GM21423 (cell line): ENCODE measurements around the gene EFCAB14.
"Not testable (repeated sequence)": the region's sequence is repeated elsewhere in the genome, so short reads cannot be mapped to it uniquely, and the experiment has no call there.

Experiments
- ATAC-seq: cut with Tn5 transposase; IDR thresholded peaks from one replicate; pipeline ENCODE4 v1.9.1; 2021; ENCODE audit warnings: mild to moderate bottlenecking, moderate library complexity; ENCODE audit not compliant: unreplicated experiment

The EFCAB14 gene

GRCh38 chr1:46655848-46656247 is 63.1 kb downstream of the EFCAB14 start:
- ATAC-seq = no peak

- not testable (repeated sequence) for ATAC-seq
These were observed 64.2 kb downstream of the EFCAB14 start for GRCh38 chr1:46654698-46655097.

- no peak for ATAC-seq
These were observed 64.9 kb downstream of the EFCAB14 start for GRCh38 chr1:46654012-46654411.

GRCh38 chr1:46653405-46653958 is 65.4 kb downstream of the EFCAB14 start:
- ATAC-seq = no peak

DNA sequence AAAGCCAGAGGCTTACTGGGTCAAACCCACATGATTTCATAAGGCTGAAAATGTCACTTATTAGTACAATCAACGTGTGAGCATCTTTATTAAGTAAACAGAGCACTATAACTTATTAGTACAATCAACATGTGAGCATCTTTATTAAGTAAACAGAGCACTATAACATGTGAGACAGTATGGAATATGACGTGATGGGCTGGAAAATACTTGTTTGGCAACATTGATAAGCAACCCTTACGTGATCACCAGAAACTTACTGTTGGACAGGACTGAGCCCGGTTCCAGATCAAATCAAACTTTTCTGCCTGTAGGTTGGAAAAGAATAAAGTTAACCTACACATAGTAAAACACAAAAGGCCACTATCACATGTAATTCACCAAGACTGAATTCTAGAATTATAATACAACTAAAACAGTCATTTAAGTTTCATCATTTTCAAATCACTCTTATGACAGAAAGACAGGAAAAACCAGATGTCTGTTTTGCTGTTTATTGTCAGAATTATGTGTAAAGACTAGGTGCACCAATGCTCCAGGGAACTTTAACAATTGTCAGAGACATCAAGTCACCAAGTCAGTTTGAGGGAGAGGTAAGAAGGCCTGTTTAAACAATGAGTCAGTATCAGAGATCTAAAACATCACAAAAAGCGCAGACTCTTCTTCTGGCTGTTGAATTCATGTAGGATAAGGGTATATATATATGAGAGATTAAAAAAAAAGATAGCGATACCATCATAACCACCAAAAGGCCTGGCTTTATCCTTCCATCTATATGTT is 66.4 kb downstream of the EFCAB14 start:
- ATAC-seq = no peak

- not testable (repeated sequence) for ATAC-seq
These were observed 67.8 kb downstream of the EFCAB14 start for GRCh38 chr1:46651152-46651551.

GRCh38 chr1:46650491-46650890 is 68.4 kb downstream of the EFCAB14 start:
- no peak for ATAC-seq

DNA sequence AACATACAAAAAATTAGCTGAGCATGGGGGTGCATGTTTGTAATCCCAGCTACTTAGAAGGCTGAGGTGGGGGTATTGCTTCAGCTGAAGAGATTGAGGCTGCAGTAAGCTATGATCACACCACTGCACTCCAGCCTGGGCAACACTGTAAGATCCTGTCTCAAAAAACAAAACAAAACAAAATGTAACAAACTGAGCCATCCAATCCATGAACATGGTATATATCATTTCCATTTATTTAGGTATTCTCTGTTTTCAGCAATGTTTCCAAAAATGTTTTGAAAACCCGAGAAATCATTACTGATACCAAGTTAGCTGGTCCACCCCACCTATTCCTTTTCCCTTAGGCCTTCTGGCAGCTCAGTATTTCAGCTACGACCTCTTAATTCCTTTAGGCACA is 69.2 kb downstream of the EFCAB14 start:
- ATAC-seq = no peak

DNA sequence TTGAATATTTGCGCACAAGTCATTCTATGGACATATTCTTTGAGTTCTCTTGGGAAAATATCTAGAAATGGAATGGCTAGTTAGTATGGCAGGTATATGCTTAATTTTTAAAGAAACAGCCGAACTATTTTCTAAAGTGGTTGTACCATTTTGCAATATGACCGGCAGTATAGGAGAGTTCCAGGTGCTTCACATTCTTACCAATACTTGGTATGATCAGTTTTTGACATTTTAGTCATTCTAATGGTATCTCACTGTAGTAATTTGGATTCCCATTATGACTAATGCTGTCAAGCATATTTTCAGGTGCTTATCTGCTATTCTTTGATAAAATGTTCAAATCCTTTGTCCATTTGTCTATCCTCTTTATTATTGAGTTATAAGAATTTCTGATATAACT is 71.3 kb downstream of the EFCAB14 start:
- no peak for ATAC-seq

DNA sequence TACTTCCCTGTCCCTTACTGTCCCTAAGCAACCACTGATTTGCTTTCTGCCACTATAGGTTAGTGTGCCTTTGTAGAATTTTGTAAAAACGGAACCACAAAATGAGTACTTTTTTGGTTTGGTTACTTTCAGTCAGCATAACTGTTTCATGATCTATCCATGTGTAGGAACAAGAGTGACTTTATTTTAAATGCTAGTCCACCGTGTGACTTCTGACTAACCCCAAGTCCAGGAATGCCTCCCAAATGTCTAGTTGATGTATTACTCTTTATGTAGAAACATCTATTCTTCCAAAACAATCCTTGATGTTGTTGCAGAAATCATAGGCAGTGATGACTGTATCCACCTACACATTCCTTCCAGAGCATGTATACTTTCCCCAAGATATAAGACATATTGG is 72.1 kb downstream of the EFCAB14 start:
- ATAC-seq = no peak

DNA sequence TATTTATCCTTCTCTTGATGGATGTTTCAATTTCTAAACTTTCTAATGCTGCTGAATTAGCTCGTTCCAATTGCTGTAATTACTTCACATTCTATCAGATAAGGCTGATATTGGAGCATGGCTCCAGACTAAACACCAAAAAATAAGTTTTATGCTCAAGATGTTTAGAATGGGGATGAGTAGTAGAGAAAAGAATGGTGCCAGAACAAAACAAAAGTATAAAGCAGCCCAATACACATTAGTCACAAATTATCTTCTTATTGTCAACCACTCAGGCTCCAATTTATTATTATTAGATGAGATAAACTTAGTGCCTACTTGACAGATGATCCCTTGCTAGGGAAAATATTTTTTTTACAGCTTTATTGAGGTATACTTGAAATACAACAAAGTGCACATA is 72.6 kb downstream of the EFCAB14 start:
- no peak for ATAC-seq

- no peak for ATAC-seq
These were observed 73.1 kb downstream of the EFCAB14 start for GRCh38 chr1:46645815-46646214.

GRCh38 chr1:46643368-46643775 is 75.5 kb downstream of the EFCAB14 start:
- no peak for ATAC-seq

GRCh38 chr1:46642115-46642680 is 76.7 kb downstream of the EFCAB14 start:
- ATAC-seq = no peak

DNA sequence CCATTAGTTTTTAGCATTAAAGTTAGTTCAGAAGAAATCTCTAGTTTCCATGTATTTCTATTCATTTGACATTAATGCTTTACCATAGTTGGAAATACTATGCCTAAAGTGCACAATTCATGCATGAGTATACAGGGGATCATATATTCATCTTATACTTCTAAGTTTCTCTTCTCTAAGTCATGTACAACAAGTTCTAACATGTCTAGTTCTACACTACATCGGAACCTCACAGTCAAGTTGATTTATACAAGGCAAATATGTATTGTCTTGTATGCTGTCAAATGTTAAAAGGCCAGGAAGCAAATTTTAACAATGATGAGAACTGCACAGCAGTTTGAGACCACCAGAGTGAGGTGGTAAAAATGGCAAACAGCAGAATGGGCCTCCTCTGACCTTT is 79.4 kb downstream of the EFCAB14 start:
- no peak for ATAC-seq

DNA sequence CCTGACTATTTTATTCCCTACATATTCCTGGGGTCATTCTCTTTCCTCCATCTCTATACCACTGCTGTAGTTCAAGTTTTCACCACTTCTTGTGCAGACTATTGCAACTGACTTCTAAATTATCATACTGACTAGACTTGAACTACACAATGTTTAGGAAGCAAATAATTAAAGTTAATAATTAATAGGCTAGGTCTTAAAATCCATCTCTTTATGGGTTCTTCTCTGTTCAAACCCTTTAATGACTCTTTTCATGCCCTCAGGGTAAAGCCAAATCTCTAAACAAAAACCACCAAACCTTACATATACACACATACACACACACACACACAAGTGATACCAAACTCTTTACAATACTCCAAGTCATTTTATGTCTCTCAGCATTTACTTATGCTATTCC is 80.0 kb downstream of the EFCAB14 start:
- ATAC-seq = no peak

GRCh38 chr1:46637444-46638083 is 81.3 kb downstream of the EFCAB14 start:
- no peak for ATAC-seq

DNA sequence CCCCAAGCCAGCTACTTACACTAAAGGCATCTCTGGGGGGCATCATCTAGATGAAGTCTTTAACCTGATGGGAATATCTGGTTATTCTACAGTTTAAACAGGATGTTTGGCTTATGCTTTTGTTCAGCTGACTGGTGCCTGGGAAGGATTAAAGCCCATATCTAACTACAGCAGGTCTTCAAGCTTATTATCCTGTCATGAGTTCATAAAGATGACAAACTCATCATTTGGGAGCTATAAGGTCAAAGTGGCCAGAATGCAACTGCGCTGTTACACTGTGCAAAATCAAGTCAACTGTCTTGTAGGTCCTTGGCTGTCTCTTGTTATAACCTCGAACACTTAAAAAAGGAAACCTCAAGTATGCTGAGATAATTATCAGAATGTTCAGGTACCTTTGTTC is 83.7 kb downstream of the EFCAB14 start:
- ATAC-seq = no peak

- ATAC-seq = no peak
These were observed 88.2 kb downstream of the EFCAB14 start for GRCh38 chr1:46630719-46631118.
